Activated CD4-positive, alpha-beta T cell treated with anti-CD3 and anti-CD28 coated beads, Interleukin-2, amount 10 ng/mL, durations not matched to agents 24 days and 14 days (primary cell): ENCODE data around the gene IFNA1. TPM values are rescaled to one million over a fixed set of nuclear protein-coding genes. Genes with fewer than 3 reads are reported as not detected.

ENCODE experiments used
- DNase-seq: peaks from one replicate; pipeline ENCODE4 v3.0.0; 2022
- H3K27ac Mint-ChIP-seq: one replicate; pipeline ENCODE4 v1.8.0; 2022; ENCODE audit warnings: mild to moderate bottlenecking, mixed read lengths
- H3K27me3 Mint-ChIP-seq: one replicate; pipeline ENCODE4 v1.8.0; 2022; ENCODE audit warnings: mixed read lengths
- H3K36me3 Mint-ChIP-seq: one replicate; pipeline ENCODE4 v1.8.0; 2022; ENCODE audit warnings: low read depth, mild to moderate bottlenecking, mixed read lengths
- H3K4me1 Mint-ChIP-seq: one replicate; pipeline ENCODE4 v1.8.0; 2021; ENCODE audit warnings: mixed read lengths
- H3K4me3 Mint-ChIP-seq: one replicate; pipeline ENCODE4 v1.8.0; 2022; ENCODE audit warnings: mild to moderate bottlenecking, moderate library complexity, mixed read lengths
- H3K9me3 Mint-ChIP-seq: one replicate; pipeline ENCODE4 v1.8.0; 2021; ENCODE audit warnings: mixed read lengths
- intact Hi-C: fragments of 100-400 bp; cut with micrococcal nuclease; formaldehyde crosslinking; loops from one replicate; pipeline ENCODE4 v1.15.1; 2023
- total RNA-seq: library from RNA; stranded (reverse); gene quantifications from 2 replicates; pipeline ENCODE4 v1.2.3, GENCODE V29; 2022

The IFNA1 gene
- not detected in 2 replicates for total RNA-seq

DNA sequence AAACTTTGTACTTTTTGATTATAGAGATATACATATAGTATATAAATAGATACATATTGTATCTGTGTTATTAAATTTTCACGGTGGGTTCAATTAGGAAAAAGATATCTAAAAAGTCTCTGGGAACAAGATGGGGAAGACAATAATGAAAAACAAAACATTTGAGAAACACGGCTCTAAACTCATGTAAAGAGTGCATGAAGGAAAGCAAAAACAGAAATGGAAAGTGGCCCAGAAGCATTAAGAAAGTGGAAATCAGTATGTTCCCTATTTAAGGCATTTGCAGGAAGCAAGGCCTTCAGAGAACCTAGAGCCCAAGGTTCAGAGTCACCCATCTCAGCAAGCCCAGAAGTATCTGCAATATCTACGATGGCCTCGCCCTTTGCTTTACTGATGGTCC lies at the start of gene IFNA1:
Gene IFNA1, plus strand, starts transcription at position 301 of the 400 bp plus-strand sequence. Its CDS starts 69 bp downstream, at position 370.
- Mint-ChIP-seq H3K27ac (no peak within 1 kb of the TSS), H3K27me3 (peaks cover 33% of the 10 kb centered on the region), H3K9me3 (no peaks in the 10 kb centered on the region), H3K4me1 (peaks cover 10% of the 10 kb centered on the region), H3K36me3 (no peaks in the 10 kb centered on the region), H3K4me3 (no peak within 1 kb of the TSS)
- intact Hi-C loops = no loop called here
- no peak for DNase-seq

DNA sequence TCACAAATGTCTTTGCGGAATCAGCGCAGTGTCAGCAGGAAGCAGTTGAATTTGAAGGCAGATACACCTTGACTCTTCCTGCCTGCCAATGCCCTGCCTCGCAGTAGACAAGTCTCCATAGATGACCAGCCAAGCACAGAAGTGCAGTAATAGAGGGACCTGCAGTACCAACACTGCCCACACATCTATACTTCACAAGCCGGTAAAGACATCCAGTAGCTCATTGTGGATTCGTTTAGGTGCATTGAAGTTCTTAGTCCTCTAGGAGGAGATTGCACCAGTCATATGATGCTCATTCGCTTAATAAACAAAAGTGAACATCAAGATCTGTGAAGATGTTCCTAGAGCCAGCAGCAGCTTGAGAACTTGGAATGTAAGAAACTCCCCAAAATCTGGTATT lies 48.0 kb upstream of the IFNA1 start:
- Mint-ChIP-seq H3K9me3 (no peaks in the 10 kb centered on the region), H3K4me1 (peaks cover 4% of the 10 kb centered on the region), H3K4me3 (no peak overlapping the region), H3K27ac (no peak overlapping the region), H3K27me3 (peaks cover 71% of the 10 kb centered on the region), H3K36me3 (no peaks in the 10 kb centered on the region)
- intact Hi-C loops = loop anchor here (10.0 kb wide), 1 partner anchor 157 kb away; no protein-coding TSS in a partner anchor
- DNase-seq = no peak

DNA sequence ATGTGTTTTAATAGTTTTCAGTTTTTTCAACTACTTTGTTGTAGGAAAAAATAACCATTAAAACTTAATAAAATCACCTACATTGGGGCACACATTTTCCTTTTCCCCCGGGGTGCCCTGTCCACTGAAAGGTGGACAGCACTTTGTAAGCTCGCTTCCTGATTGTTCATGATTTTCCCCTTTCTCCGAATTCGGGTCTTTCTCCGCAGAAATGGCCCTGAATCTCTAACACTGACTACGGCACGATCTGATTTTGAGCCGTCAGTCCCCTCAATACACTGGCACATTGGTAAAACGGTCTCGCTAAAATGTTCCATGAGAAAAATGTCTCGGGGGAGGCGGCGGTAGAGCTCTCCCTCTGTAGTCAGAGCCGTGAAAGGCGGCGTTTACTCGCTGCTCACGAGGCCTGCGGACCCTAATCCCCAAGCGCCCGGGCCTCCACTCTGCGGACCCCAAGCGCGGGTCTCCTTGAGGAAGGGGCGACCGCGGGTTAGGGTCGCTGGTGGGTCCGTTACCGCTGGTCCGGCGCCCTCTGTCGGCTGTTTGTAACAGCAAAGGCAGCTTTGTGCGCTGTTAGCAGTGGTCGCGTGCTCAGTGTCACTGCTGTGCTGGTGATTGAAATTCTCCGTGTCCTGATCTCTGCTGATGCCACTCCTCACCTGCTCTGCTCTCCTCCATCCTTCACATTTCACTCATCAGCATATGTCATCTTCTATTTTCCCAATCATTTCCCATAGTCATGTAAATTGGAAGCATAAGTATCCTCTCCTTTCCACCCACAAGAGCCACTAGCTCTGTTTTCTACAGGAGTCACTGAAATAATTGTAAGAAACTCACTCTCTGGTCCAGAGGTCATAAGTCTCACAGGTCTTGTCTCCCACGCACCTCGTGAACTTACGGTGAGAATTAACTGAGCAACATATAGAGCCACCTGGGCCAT lies 44.2 kb upstream of the IFNA1 start:
- DNase-seq = peak; percentile 86
- H3K4me1 Mint-ChIP-seq = peaks cover 4% of the 10 kb centered on the region
- H3K9me3 Mint-ChIP-seq = no peaks in the 10 kb centered on the region
- H3K27me3 Mint-ChIP-seq = peaks cover 74% of the 10 kb centered on the region
- intact Hi-C loops = loop anchor here (1.0 to 10.0 kb wide), 3 partner anchors 39 to 161 kb away; no protein-coding TSS in a partner anchor
- no peaks in the 10 kb centered on the region for H3K36me3 Mint-ChIP-seq
- H3K4me3 Mint-ChIP-seq = peak overlapping the region; percentile 45
- no peak overlapping the region for H3K27ac Mint-ChIP-seq

DNA sequence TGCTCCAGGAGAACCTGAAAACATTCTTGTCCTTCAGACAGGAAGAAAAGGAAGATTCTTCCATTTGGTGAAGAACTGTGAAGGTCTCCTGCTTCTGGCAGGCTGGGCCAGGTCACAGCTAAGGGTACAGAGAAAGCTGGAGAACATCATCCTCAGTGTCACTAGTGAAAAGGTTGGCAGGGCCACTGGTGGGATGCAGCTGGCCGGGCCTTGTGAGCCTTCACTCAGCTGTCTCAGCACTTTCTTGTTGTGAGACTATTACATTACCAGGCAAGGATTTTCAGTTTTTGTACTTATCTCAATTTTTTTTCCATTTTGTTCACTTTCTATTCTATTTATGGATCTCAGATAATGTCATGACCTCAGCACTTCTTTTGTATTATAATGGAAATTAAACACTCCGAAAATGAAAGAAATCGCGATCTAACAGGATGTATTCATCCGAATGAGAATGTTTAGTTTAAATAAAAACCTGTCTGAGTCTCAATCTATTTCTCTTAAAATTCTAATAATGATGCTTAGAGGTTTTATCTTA lies 41.2 kb upstream of the IFNA1 start:
- Mint-ChIP-seq H3K27me3 (peaks cover 74% of the 10 kb centered on the region), H3K27ac (no peak overlapping the region)
- intact Hi-C loops = loop anchor here (5.0 to 10.0 kb wide), 2 partner anchors 42 to 164 kb away; no protein-coding TSS in a partner anchor

DNA sequence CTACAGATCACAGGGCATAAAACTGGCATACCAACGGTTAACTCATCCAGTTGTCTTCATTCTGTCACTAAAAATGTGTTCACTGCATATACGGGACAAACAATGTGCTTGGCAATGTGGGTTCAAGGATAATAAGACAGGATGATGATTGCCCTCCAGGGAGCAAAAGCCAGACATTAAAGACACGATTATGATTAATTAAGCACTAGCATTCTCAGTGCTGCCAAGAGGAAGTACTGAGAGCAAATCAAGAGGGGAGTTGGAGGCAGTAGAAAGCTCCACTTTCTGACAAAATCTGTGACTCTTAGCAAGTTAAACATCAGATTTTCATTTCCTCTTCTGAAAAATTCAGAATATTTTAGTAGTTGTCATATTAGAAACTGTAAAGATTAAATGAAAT lies 40.3 kb upstream of the IFNA1 start:
- H3K9me3 Mint-ChIP-seq = no peaks in the 10 kb centered on the region
- no peaks in the 10 kb centered on the region for H3K36me3 Mint-ChIP-seq
- no peak overlapping the region for H3K4me3 Mint-ChIP-seq
- H3K27ac Mint-ChIP-seq = no peak overlapping the region
- DNase-seq = no peak
- intact Hi-C loops = loop anchor here (5.0 to 10.0 kb wide), 2 partner anchors 43 to 165 kb away; no protein-coding TSS in a partner anchor
- H3K27me3 Mint-ChIP-seq = peaks cover 77% of the 10 kb centered on the region
- peaks cover 7% of the 10 kb centered on the region for H3K4me1 Mint-ChIP-seq

More for the DNA sequence above, 41.2 kb upstream of the IFNA1 start:
- H3K4me1 Mint-ChIP-seq = peaks cover 7% of the 10 kb centered on the region
- H3K4me3 Mint-ChIP-seq = no peak overlapping the region
- H3K36me3 Mint-ChIP-seq = no peaks in the 10 kb centered on the region
- H3K9me3 Mint-ChIP-seq = no peaks in the 10 kb centered on the region
- DNase-seq = no peak

DNA sequence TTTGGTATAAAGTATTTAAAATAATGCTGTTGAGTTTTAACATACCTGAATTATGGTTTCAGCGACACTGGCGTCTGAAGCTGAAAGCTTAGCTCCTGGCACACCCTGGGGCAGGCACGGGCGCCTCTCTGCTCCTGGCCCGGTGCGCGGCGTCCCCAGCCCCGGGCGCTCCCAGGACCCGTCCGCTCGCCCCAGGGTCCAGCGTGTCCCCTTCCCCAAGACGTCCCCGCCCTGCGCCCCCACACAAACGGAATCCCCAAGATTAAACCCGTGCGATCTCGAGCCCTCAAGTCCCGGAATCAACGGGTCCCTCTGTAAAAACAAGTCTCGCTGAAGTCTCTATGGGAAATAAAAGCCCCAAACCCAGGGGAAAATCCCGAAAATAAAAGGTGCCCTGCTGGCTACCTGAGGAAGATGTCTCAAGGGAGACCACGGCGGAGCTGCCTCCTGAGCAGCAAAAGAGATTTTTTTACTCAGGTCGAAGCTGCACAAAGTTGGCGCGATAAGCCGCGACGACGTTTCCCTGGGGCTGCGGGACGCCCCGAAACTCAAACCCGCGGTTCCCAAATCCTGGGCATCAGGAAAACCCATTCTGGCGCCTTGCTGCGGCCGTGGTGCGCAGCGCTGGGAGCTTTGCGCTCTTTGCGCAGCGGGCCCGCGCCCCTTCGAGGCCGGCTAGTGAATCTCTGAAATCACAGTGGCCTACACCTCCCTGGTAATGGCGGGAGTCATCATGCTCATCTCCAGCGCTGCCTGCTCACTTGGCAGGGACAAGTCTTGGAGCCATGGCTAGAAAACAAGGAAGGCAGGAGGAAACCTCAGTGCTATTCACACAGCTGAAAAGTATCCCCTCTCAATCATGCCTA lies 37.6 kb upstream of the IFNA1 start:
- intact Hi-C loops = no loop called here
- no peak for DNase-seq
- H3K4me1 Mint-ChIP-seq = peaks cover 2% of the 10 kb centered on the region
- no peaks in the 10 kb centered on the region for H3K36me3 Mint-ChIP-seq
- no peak overlapping the region for H3K27ac Mint-ChIP-seq
- H3K27me3 Mint-ChIP-seq = peaks cover 81% of the 10 kb centered on the region
- H3K4me3 Mint-ChIP-seq = peak overlapping the region; percentile 67
- no peaks in the 10 kb centered on the region for H3K9me3 Mint-ChIP-seq

DNA sequence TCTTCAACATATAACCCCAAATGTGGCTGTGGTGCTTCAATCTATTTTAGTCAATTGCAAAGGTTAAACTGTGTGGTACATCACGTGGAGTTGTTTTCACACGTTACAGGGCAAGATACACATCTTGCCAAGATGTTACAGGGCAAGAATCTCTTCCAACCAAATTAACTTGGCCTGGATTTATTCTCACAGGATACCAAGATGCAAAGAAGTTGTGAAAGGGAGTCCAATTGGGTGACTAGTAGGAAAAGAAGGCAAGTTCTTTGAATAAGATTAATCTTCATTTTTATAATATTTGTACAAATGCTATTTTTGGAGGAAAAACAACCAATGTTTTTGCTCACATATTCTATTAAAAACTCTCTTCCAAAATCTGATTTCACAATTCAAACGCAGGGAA lies 36.1 kb upstream of the IFNA1 start:
- Mint-ChIP-seq H3K27me3 (peaks cover 71% of the 10 kb centered on the region), H3K36me3 (no peaks in the 10 kb centered on the region), H3K4me1 (peaks cover 2% of the 10 kb centered on the region), H3K4me3 (no peak overlapping the region), H3K9me3 (no peaks in the 10 kb centered on the region), H3K27ac (no peak overlapping the region)
- intact Hi-C loops = no loop called here
- no peak for DNase-seq

DNA sequence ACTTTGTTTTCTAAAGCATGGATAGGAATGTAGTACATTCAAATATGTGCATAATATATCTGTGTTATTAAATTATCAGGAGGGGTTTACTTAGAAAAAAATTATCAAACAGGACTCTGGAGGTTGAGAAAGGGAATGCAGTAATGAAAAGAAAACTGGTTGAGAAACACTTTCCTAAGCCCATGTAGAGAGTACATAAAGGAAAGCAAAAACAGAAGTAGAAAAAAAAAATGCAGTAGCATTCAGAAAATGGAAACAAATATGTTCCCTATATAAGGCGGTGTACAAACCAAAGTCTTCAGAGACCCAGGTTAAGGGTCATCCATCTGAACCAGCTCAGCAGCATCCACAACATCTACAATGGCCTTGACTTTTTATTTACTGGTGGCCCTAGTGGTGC lies 31.4 kb upstream of the IFNA1 start, which contains the start of gene IFNA8:
Gene IFNA8, plus strand, starts transcription at position 301 of the 400 bp plus-strand sequence. Its CDS starts 60 bp downstream, at position 361.
- Mint-ChIP-seq H3K9me3 (no peaks in the 10 kb centered on the region), H3K27ac (no peak within 1 kb of the TSS), H3K36me3 (no peaks in the 10 kb centered on the region), H3K27me3 (peaks cover 59% of the 10 kb centered on the region), H3K4me3 (no peak within 1 kb of the TSS), H3K4me1 (no peaks in the 10 kb centered on the region)
- intact Hi-C loops = no loop called here
- DNase-seq = no peak

DNA sequence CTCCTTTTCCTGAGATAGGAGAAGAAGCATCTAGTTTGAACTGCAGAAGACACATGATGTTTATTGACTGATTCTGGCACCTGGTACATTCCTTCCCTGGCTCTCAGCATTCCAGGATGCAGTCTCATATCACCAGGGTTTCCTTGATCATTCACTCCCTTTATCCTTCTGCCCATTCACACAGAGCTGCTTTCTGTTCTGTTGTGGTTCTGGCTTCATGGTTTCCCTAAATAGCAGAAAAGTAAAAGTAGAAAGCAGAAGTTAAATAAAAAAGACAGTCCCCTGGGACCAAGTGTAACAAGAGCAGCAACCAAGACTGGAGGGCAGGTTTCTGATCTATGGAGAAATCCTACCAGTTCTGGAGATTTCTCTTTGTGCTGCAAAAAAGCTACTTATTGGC lies 28.1 kb upstream of the IFNA1 start:
- peaks cover 37% of the 10 kb centered on the region for H3K27me3 Mint-ChIP-seq

DNA sequence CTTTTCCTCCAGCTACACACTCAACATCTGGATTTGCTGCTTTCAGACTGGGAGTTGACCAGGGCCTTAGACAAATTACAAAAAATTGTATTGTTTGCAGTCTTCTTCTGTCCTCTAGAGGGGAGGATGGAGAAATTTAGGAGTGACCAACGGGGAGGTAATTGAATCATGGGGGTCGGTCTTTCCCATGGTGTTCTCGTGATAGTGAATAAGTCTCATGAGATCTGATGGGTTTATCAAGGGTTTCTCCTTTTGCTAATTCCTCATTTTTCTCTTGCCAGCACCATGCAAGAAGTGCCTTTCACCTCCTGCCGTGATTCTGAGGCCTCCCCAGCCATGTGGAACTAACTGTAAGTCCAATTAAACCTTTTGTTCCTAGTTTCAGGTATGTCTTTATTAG lies 27.1 kb upstream of the IFNA1 start:
- Mint-ChIP-seq H3K4me3 (no peak overlapping the region), H3K27ac (no peak overlapping the region), H3K4me1 (no peaks in the 10 kb centered on the region), H3K36me3 (no peaks in the 10 kb centered on the region), H3K9me3 (no peaks in the 10 kb centered on the region), H3K27me3 (peaks cover 33% of the 10 kb centered on the region)
- no peak for DNase-seq
- intact Hi-C loops = no loop called here

More for the DNA sequence above, 28.1 kb upstream of the IFNA1 start:
- H3K4me1 Mint-ChIP-seq = no peaks in the 10 kb centered on the region
- no peak overlapping the region for H3K4me3 Mint-ChIP-seq
- no peak for DNase-seq
- H3K27ac Mint-ChIP-seq = no peak overlapping the region
- H3K9me3 Mint-ChIP-seq = no peaks in the 10 kb centered on the region
- intact Hi-C loops = no loop called here
- H3K36me3 Mint-ChIP-seq = no peaks in the 10 kb centered on the region

DNA sequence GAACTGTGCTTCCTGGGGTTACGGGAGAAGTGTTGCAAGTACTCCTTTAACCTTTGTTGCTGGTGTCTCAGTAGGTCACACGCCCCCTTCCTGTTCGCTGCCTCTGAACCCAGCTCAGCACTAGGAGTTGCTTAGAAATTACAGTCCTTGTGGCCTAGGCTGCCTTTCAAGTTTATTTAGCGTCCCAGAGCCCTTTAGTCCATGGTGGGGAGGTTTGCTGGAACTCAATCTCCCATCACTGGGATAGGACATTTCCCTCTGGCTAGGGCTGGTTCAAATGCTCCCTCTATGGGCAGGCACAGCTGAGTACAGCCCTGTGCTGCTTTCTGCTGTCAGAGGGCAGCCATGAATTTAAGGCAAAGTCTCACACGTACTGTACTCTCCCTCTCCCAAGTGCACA lies 26.6 kb upstream of the IFNA1 start:
- peaks cover 33% of the 10 kb centered on the region for H3K27me3 Mint-ChIP-seq
- no peak for DNase-seq
- no peaks in the 10 kb centered on the region for H3K9me3 Mint-ChIP-seq
- no peaks in the 10 kb centered on the region for H3K4me1 Mint-ChIP-seq
- no peaks in the 10 kb centered on the region for H3K36me3 Mint-ChIP-seq
- no peak overlapping the region for H3K27ac Mint-ChIP-seq
- no peak overlapping the region for H3K4me3 Mint-ChIP-seq
- intact Hi-C loops = no loop called here

DNA sequence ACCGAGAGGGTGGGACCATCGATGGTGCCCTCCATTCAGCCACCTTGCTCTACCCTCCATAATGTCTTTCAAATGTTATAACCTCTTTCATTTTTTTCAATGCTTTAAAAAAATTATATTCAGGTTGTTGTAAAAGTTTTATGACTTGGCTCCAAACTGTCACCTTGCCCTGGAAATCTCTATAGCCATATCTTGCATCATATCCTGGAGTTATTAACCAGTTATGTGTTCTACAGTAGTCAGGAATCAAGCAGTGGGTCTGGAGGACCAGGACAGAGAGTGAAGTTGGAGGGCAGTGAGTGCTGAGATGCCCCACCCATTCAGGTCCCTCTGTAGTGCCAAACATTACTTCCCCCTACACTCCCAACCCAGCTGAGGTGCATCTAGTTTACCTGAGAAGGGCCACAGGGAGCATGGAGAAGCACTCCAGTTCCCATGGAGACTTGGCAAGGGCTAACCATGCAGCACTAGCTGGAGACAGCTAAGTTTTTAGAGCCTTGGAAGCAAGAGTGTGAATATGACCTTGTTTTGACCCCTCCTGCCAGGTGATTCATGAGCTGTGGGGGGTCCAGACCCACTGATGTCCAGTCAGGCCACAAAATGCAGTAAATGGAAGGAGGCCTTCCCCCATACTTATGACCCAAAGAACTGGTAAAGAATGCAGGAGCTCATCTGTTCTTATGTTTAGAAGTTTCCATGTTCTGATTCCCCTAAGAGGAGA lies 25.9 kb upstream of the IFNA1 start:
- H3K27me3 Mint-ChIP-seq = peaks cover 34% of the 10 kb centered on the region
- H3K4me1 Mint-ChIP-seq = no peaks in the 10 kb centered on the region
- intact Hi-C loops = no loop called here
- no peaks in the 10 kb centered on the region for H3K9me3 Mint-ChIP-seq
- no peak for DNase-seq
- H3K36me3 Mint-ChIP-seq = no peaks in the 10 kb centered on the region
- no peak overlapping the region for H3K4me3 Mint-ChIP-seq
- H3K27ac Mint-ChIP-seq = no peak overlapping the region
